ENCODE results near the gene ADAM21.
"Not testable (repeated sequence)": the region's sequence is repeated elsewhere in the genome, so short reads cannot be mapped to it uniquely, and the experiment has no call there.

DNA sequence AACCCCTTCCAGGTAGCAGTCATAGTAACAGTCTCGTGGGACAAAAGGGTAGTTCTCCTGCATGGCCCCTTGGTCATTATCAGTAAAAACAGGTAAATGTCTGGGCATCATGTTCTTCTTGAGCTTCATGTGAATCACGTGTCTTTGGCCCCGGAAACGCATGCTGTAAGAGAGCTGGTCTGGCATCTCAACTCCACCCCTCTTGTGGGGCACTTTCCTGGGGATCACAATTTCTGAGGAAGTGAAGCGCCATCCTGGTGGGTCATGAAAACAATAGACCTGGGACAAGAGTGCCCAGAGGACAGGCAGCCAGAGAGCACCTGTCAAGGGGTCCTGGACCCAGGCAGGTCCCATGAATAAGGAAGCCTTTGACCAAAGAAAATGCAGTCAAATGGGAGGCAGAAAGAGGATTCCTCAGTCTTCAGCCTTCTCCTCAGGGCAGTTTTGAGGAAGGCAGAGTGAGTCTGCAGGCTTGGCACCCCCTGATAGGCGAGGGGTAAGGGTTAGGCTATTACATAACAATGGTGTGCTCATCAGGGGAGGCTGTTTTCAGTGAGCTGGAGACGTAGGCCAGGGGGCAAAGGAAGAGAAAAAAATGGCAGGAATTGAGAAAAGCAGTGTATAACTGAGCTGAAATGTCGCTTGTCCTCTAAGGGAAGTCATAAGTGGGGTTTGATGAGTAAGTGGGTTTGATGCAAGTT, 19.0 kb downstream of the ADAM21 start:
- TF ChIP-seq, protein P1, sequence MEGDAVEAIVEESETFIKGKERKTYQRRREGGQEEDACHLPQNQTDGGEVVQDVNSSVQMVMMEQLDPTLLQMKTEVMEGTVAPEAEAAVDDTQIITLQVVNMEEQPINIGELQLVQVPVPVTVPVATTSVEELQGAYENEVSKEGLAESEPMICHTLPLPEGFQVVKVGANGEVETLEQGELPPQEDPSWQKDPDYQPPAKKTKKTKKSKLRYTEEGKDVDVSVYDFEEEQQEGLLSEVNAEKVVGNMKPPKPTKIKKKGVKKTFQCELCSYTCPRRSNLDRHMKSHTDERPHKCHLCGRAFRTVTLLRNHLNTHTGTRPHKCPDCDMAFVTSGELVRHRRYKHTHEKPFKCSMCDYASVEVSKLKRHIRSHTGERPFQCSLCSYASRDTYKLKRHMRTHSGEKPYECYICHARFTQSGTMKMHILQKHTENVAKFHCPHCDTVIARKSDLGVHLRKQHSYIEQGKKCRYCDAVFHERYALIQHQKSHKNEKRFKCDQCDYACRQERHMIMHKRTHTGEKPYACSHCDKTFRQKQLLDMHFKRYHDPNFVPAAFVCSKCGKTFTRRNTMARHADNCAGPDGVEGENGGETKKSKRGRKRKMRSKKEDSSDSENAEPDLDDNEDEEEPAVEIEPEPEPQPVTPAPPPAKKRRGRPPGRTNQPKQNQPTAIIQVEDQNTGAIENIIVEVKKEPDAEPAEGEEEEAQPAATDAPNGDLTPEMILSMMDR (IDR thresholded peaks at IDR 0.05): not testable (repeated sequence)
- TF ChIP-seq POLR2A (IDR thresholded peaks at IDR 0.05): not testable (repeated sequence)

Data from lower leg skin (tissue), 3 donors.